GM08714 (cell line): ENCODE data around the gene CACNA1H.

Experiments
- H3K4me3 ChIP-seq: fragments of 200-500 bp; sonication (Bioruptor generic); 2 replicates; pipeline ENCODE4 v1.5.1; 2014; ENCODE audit warnings: mild to moderate bottlenecking, low read length, inconsistent platforms
- ZNF274 ChIP-seq: IDR thresholded peaks from 2 replicates; pipeline ENCODE4 v1.6.1; 2012; ENCODE audit warnings: mild to moderate bottlenecking, low read depth, low read length

CACNA1H gene

DNA sequence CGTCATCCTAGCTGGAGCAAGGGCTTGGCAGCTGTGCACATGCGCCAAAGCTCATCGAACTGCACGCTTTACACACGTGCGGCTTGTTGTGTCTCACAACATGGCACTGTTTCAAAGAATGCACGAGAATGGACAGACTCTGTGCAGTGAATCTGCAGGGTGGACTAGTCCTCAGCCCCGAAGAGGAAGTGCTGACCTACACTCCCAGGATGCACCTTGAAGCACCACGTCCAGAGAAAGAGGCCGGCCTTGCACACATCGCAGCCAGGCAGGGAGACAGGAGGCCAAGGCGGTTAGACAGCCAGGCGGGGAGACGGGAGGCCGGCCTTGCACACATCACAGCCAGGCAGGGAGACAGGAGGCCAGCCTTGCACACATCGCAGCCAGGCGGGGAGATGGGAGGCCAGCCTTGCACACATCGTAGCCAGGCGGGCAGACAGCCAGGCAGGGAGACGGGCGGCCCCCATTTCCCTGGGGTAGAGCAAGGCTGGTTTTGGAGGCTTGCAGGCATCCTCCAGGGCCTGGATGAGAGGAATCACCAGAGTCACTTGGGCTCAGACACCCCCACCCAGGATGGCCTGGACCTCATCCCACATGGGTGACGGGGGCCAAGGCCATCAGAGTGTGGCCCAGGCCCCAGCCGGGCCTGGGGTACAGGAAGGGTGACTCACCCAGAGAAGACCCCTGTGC is 9.0 kb upstream of the CACNA1H start:
- TF ChIP-seq ZNF274: no peak
- no peak overlapping the region for H3K4me3 ChIP-seq

DNA sequence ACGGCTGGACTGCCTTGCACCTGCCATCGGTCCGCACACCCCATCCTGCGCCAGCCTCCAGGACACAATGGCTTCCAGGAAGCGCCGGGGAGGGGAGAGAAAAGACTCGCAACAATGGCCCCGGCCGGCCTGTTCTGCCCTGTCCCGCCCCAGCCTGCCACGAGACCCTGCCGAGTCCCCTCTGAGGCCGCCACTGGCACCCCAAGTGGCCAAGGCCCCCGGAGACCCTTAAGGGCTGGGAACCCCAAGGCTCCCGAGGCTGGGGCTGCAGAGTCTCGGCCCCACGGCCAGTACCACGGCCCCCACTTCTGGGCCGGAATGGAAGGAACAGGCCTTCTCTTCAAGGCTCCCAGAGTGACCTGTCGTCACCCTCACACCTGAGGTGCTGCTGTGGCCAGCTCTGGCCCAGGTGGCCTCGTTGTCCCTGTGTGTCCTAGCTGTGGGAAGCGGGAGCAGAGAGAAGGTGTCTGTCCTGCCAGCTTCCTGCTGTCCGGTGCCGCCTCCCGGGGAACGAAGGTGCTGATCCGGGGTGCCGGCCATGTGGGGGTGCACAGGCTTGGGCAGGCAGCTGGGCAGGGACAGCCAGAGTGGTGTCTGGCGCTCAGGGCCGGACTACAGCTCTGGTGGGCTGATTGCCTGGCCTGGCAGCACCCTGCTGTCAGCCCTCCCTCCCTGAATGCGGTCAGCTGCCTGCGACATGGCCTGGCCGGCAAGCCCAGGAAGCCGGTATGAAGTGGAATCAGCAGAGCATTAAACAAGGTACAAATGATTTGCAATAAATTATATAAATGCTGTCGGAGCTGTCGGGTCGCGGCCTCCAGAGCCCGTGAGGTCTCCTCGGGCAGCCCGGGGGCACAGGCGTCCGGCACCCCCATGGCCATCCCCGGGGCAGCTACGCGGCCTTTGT is 8.2 kb upstream of the CACNA1H start:
- no peak overlapping the region for H3K4me3 ChIP-seq
- no peak for TF ChIP-seq ZNF274

DNA sequence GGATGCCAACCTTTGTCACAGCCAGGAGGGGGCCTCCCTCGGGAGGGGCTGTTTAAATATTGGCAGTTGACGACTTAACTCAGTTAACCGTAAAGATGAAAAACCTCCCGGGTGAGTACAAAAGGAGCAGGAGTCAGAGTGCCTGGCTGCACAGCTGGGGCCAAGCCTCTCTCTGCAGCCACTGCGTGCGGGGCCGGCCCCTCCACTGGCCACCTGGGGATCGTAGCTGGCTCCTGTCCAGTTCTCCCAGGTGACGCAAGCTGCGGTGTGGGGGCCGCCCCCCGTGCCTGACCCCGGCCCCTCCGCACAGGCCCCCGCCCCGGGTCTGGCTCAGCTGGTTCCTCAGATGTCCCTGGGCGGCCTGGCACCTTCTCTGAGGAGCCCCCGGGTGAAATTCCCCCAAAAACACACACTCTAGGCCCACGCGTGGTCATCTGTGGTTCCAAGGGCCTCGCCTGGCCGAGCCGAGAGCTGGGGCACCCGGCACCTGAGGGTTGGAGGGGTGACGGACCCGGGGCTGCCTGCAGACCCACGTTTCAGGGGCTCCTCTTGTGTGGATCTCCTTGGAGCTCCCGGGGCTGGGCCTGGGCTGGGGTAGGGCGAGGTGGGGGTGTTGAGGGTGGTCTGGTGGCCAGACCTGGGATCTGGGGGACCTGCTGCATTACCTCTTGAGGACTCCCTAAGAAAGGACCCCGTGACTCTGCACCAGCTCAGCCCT is 7.4 kb upstream of the CACNA1H start:
- no peak overlapping the region for H3K4me3 ChIP-seq
- TF ChIP-seq ZNF274: no peak

DNA sequence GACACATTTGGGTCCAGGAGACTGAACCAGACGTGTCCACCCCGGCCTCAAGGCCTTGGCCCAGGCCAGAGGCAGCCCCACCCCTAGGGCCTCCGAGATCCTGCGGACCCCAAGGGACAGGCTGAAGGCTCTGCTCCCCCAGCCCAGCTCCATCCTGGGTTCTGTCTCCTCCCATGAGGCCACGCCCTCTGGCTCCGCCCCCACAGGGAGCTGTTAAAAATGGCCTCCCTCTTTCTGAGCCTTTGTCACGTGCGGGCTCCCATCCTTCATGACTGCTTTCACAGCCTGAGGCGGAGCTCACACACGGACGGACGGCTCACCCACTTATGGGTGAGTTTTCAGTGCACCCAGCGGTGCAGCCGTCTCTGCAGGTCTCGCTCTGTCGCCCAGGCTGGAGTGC is 6.5 kb upstream of the CACNA1H start:
- no peak overlapping the region for H3K4me3 ChIP-seq
- TF ChIP-seq ZNF274: no peak

DNA sequence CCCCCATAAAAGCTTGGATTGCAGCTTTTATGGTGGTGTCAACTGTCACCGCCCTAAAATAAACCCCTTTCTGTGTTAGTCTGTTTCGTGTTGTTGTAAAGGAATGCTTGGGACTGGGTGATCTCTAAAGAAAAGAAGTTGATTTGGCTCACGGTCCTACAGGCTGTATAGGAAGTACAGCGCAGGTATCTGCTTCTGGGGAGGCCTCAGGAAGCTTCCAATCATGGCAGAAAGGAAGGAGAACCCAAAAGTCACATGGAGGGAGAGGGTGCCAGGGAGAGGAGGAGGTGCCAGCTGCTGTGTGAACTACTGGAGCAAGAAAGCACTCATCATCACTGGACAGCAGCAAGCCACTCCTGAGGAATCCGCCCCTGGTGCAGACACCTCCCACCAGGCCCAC is 5.9 kb upstream of the CACNA1H start:
- no peak overlapping the region for H3K4me3 ChIP-seq

DNA sequence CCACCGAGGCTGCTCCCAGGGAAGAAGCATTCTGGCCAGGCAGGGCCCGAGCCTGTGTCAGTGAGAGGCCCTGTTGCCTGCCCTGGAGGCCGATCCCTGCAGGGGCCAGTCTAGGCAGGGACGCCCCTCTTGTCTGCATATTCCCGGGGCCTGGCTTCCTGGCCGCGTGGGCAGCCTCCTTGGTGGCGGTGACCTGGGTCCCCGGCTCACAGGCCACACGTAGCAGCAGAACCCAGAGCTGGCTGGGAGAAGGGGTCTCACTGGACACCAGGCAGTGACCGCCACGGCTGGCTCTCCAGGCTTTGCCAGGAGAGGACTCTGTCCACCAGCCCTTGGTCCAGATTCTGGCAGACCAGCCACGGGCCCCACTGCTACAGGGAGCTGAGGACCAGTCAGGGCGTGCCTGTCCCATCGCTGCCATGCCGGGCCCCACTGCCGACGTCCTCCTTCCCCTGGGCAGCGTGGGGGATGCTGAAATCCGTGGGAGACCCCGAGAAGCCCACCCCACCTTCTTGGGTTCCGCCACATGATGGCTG is 3.7 kb upstream of the CACNA1H start:
- H3K4me3 ChIP-seq: no peak overlapping the region
- no peak for TF ChIP-seq ZNF274

More for the DNA sequence above, 5.9 kb upstream of the CACNA1H start:
- no peak for TF ChIP-seq ZNF274

DNA sequence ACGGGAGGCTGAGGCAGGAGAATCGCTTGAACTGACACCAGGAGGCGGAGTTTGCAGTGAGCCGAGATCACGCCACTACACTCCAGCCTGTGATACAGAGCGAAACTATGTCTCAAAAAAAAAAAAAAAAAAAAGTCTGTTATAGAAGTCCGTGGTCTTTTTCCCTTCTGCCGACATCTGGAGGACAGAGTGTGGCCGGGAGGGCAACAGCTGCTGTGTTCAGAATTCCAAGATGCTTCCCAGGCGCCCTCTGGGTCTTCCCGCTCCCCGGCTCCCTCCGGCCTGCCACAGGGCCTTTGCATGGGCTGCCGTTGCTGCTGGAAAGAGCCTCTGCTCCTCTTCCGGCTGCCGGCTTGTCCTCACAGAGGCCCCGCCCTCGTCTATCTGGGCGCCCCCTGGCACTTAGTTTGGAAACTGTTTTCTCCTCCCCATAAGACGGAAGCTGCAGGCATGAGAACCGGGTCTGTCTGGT is 2.4 kb upstream of the CACNA1H start:
- no peak overlapping the region for H3K4me3 ChIP-seq
- no peak for TF ChIP-seq ZNF274

DNA sequence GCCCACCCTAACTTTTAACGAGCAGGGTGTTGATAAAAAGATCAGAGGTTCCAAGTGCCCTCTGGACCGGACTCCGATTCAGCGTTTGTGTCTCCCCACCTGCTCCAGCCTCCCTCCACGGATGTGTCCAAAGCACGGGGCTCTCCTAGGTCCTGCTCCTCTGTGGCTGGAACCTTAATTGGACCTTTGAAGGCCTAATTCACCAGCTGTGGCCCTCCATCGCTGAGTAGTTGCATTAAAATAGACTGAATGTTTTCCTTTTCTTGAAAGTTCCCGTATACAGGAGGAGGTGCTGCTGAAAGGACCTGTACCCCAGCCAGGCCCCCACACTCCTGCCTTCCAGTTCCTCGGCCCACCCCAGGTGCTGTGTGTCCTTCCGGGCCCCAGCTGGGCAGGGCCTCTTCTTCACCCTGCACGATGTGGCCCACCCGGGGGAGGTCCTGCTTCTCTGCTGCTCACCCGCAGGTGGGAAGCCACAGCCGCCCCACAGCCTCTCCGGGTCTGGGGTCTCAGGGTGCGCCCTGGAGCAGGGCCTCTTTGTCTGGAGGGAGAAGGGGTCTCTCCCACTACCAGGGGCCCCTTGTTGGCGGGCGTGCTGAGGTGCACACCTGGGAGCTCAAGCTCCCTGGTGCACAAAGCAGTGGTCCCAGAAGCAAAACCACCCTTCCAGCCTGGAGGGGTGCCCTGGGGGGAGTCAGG is 1.3 kb upstream of the CACNA1H start:
- H3K4me3 ChIP-seq: no peak overlapping the region
- no peak for TF ChIP-seq ZNF274

DNA sequence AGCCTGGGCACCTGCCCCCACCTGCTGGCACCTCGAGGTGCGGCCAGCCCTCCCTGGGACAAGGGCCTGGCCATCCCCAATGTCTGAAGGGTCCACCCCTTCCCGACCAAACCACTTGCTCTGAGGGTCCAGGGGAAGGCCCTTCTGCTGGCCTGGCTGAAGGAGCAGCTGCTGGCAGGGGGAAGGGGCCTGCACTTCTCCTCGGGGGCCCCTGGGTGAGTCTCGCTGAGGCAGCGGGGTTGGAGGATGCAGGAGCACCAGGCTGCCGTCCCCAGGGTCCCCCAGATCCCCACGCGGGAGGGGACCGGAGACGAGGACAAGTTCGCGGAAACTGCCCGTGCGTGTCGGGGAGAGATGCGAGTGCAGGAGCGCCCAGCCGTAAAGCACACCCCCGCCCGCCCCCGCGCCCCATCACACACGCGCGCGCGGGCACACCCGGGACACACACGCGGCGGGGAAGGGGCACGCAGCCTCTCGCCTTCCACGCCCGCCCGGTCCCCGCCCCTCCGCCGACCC is 725 bp upstream of the CACNA1H start:
- TF ChIP-seq ZNF274: no peak
- no peak overlapping the region for H3K4me3 ChIP-seq

DNA sequence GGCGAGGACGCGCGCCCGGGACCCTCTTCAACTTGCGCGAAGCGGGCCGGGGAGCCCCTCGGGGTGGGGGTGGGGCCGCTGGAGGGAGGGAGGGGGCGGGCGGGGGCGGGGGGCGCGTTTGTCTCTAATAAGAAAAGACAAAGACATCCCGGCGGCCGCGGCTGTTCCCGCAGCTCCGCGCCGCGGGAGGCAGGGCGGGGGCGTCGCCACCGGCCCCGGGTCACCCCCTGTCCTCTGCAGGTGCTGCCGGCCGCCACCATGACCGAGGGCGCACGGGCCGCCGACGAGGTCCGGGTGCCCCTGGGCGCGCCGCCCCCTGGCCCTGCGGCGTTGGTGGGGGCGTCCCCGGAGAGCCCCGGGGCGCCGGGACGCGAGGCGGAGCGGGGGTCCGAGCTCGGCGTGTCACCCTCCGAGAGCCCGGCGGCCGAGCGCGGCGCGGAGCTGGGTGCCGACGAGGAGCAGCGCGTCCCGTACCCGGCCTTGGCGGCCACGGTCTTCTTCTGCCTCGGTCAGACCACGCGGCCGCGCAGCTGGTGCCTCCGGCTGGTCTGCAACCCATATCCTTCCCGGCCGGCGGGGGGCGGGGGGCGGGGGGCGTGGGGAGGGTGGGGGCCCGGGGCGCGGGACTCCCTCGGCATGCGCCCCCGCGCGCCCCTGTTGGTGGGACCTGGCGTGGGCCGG is 714 bp downstream of the CACNA1H start:
- no peak for TF ChIP-seq ZNF274
- H3K4me3 ChIP-seq: no peak overlapping the region

DNA sequence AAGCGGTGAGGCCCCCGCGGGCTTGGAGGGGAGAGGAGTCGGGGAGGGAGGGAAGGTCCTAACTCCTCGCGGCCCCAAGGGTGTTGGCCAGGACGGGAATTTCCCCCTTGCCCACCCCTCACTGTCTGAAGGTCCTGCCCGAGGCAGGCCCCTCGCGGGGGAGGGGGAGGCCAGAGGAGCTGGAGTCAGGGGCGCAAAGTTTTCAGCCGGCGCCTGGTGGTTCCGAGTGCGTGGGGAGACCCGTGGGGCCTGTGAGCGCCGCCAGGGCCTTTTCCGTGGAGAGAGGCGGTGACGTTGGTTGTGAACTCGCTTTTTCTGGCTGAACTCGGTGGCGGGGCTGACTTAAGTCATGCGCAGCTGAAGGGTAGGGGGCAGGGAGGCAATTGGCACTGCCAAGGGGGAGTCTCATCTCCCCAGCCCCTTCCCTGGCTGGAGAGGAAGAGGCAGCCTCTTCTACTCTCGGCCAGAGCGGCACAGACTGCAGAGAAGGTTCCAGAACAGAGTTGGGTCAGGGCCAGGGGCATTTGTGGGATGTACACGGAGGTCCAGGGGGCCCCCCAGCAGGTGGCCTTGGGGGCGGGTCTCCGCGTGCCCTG is 1.5 kb downstream of the CACNA1H start:
- no peak for TF ChIP-seq ZNF274
- H3K4me3 ChIP-seq: no peak overlapping the region

DNA sequence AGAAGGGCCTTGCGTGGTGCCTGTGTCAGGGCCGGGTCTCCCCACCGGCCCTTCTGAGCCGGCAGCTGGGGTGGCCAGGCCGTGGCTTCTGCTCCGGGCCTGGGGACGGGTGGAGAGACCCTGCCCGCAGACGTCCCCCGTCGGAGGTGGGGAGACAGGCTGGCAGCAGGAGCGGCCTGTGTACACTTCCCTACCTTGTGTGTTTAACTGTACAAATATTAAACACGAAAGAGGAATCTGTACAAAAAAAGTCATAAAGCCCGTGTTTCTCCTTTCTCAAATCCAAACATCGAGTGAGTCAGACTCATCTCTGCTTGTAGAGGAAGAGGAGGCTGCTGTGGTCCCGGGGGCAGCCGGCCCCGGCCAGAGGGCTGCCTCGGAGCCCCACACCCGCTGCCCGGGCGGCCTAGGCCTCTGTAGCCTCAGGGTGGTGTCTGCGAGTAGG is 2.0 kb downstream of the CACNA1H start:
- no peak overlapping the region for H3K4me3 ChIP-seq
- no peak for TF ChIP-seq ZNF274
